ENCODE measurements around the gene TNNI2.

DNA sequence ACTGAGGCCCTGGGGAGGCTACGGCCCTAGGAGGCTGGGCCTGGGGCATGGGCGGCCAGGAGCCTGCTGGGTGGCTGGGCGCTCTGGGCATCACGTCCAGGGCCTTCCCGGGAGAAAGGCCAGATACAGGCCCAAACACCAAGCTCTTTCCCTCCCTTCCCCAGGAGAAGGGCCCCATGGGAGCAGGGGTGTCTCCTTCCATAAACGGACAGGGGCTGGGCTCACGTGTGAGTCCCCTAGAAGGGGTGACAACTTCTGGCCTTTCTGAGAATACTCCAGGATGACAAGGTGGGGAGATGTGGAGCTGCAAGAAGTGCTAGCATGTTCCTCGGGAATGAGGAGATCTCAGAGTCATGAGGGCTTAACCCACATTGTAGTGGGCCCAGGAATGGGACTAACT lies 23.5 kb upstream of the TNNI2 start:
- TF ChIP-seq, protein P1, sequence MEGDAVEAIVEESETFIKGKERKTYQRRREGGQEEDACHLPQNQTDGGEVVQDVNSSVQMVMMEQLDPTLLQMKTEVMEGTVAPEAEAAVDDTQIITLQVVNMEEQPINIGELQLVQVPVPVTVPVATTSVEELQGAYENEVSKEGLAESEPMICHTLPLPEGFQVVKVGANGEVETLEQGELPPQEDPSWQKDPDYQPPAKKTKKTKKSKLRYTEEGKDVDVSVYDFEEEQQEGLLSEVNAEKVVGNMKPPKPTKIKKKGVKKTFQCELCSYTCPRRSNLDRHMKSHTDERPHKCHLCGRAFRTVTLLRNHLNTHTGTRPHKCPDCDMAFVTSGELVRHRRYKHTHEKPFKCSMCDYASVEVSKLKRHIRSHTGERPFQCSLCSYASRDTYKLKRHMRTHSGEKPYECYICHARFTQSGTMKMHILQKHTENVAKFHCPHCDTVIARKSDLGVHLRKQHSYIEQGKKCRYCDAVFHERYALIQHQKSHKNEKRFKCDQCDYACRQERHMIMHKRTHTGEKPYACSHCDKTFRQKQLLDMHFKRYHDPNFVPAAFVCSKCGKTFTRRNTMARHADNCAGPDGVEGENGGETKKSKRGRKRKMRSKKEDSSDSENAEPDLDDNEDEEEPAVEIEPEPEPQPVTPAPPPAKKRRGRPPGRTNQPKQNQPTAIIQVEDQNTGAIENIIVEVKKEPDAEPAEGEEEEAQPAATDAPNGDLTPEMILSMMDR (conservative IDR thresholded peaks at IDR 0.05): no peak
- TF ChIP-seq EZH2 (IDR thresholded peaks at IDR 0.05; ENCODE audit: low read depth): no peak

All from PC-9 (cell line).